GM23338 (cell line): ENCODE measurements around the gene VEGFB. TPM values are rescaled to one million over a fixed set of nuclear protein-coding genes. Genes with fewer than 3 reads are reported as not detected.

Experiments
- ATAC-seq: fragments of 200-7000 bp; cut with Tn5 transposase; 3 replicates; pipeline ENCODE4 v1.9.1; 2020
- DNase-seq: peaks from one replicate; pipeline ENCODE4 v3.0.0-alpha.2; 2015; ENCODE audit warnings: low spot score
- H2AFZ ChIP-seq: fragments of 200-600 bp; sonication (generic); 2 replicates; pipeline ENCODE4 v1.8.0; 2016; ENCODE audit warnings: antibody characterized with exemption, mild to moderate bottlenecking, moderate library complexity
- H3F3A ChIP-seq: fragments of 200-600 bp; sonication (generic); replicated peaks from 2 replicates; pipeline ENCODE4 v1.8.0; 2017; ENCODE audit warnings: antibody characterized with exemption, mixed run types, low read depth
- H3K27ac ChIP-seq: fragments of 200-600 bp; sonication (generic); 2 replicates; pipeline ENCODE4 v1.6.1; 2016; ENCODE audit warnings: low read depth
- H3K27me3 ChIP-seq: fragments of 200-600 bp; sonication (generic); 2 replicates; pipeline ENCODE4 v1.8.0; 2016; ENCODE audit warnings: mild to moderate bottlenecking, mixed run types, moderate library complexity; ENCODE audit not compliant: insufficient read depth
- H3K36me3 ChIP-seq: fragments of 200-600 bp; sonication (generic); 2 replicates; pipeline ENCODE4 v1.8.0; 2016; ENCODE audit warnings: mild to moderate bottlenecking; ENCODE audit not compliant: insufficient read depth
- H3K4me1 ChIP-seq: fragments of 200-600 bp; sonication (generic); 2 replicates; pipeline ENCODE4 v1.8.0; 2016; ENCODE audit warnings: mild to moderate bottlenecking, moderate library complexity; ENCODE audit not compliant: insufficient read depth
- H3K4me2 ChIP-seq: fragments of 200-600 bp; sonication (generic); 2 replicates; pipeline ENCODE4 v1.7.1; 2017; ENCODE audit warnings: mixed run types
- H3K4me3 ChIP-seq: fragments of 200-600 bp; sonication (generic); 2 replicates; pipeline ENCODE4 v1.6.1; 2016; ENCODE audit warnings: mixed run types
- H3K79me2 ChIP-seq: fragments of 200-600 bp; sonication (generic); replicated peaks from 2 replicates; pipeline ENCODE4 v1.8.0; 2017; ENCODE audit warnings: mild to moderate bottlenecking; ENCODE audit not compliant: insufficient read depth
- H3K9me2 ChIP-seq: fragments of 200-600 bp; sonication (generic); 2 replicates; pipeline ENCODE4 v1.8.0; 2017; ENCODE audit not compliant: insufficient read depth
- H4K20me1 ChIP-seq: fragments of 200-600 bp; sonication (generic); replicated peaks from 2 replicates; pipeline ENCODE4 v1.8.0; 2017; ENCODE audit warnings: mild to moderate bottlenecking; ENCODE audit not compliant: insufficient read depth
- H3K27ac Mint-ChIP-seq: 2 replicates; pipeline ENCODE4 v1.8.0; 2020; ENCODE audit warnings: inconsistent platforms, mild to moderate bottlenecking, moderate library complexity, mixed read lengths
- H3K27me3 Mint-ChIP-seq: 3 replicates; pipeline ENCODE4 v1.8.0; 2022; ENCODE audit warnings: low read depth, mild to moderate bottlenecking, moderate library complexity, mixed read lengths, inconsistent platforms; ENCODE audit not compliant: insufficient read depth, poor library complexity
- H3K36me3 Mint-ChIP-seq: 3 replicates; pipeline ENCODE4 v1.8.0; 2021; ENCODE audit warnings: low read depth, mild to moderate bottlenecking, inconsistent platforms, moderate library complexity, mixed read lengths
- H3K4me1 Mint-ChIP-seq: 3 replicates; pipeline ENCODE4 v1.8.0; 2020; ENCODE audit warnings: mild to moderate bottlenecking, inconsistent platforms, mixed read lengths
- H3K4me3 Mint-ChIP-seq: 3 replicates; pipeline ENCODE4 v1.8.0; 2021; ENCODE audit warnings: moderate library complexity, mild to moderate bottlenecking, inconsistent platforms, mixed read lengths
- H3K9me3 Mint-ChIP-seq: 3 replicates; pipeline ENCODE4 v1.8.0; 2020; ENCODE audit warnings: moderate library complexity, mild to moderate bottlenecking, inconsistent platforms, mixed read lengths
- CREB1 ChIP-seq: fragments of 250-450 bp; sonication (Bioruptor Pico); IDR thresholded peaks from 2 replicates; pipeline ENCODE4 v1.5.0; 2020; ENCODE audit warnings: low read depth, mild to moderate bottlenecking, moderate library complexity
- CTCF ChIP-seq, 2 experiments: fragments of 200-600 bp in 1 of 2; sonication (generic) in 1 of 2; conservative IDR thresholded peaks; 2 replicates each; pipeline versions ENCODE4 v1.5.1 to v1.6.1; 2016 to 2017; ENCODE audit warnings: antibody characterized with exemption in 2 of 2, low read depth in 2 of 2, mild to moderate bottlenecking in 2 of 2, moderate library complexity in 1 of 2
- EZH2 ChIP-seq: fragments of 200-600 bp; sonication (generic); IDR thresholded peaks from one replicate; pipeline ENCODE4 v1.8.0; 2017; ENCODE audit warnings: antibody characterized with exemption, mild to moderate bottlenecking, low read depth; ENCODE audit not compliant: unreplicated experiment
- EZH2phosphoT487 ChIP-seq: fragments of 200-600 bp; sonication (generic); IDR thresholded peaks from one replicate; pipeline ENCODE4 v1.8.1; 2018; ENCODE audit warnings: antibody characterized with exemption; ENCODE audit not compliant: unreplicated experiment
- JUNB ChIP-seq: IDR thresholded peaks from one replicate; pipeline ENCODE4 v1.6.1; 2016; ENCODE audit warnings: antibody characterized with exemption; ENCODE audit not compliant: unreplicated experiment
- NANOG ChIP-seq: IDR thresholded peaks from 2 replicates; pipeline ENCODE4 v1.6.1; 2016; ENCODE audit warnings: antibody characterized with exemption, borderline replicate concordance
- POLR2AphosphoS5 ChIP-seq: IDR thresholded peaks from 2 replicates; pipeline ENCODE4 v1.6.1; 2016; ENCODE audit warnings: antibody characterized with exemption, low read depth
- REST ChIP-seq: IDR thresholded peaks from one replicate; pipeline ENCODE4 v1.6.1; 2018; ENCODE audit warnings: antibody characterized with exemption; ENCODE audit not compliant: unreplicated experiment
- STAT1 ChIP-seq: IDR thresholded peaks from one replicate; pipeline ENCODE4 v1.6.1; 2016; ENCODE audit warnings: antibody characterized with exemption; ENCODE audit not compliant: unreplicated experiment
- ZNF331 ChIP-seq: fragments of 250-450 bp; sonication (Bioruptor Pico); IDR thresholded peaks from 2 replicates; pipeline ENCODE4 v1.5.0; 2020; ENCODE audit warnings: low read depth, mild to moderate bottlenecking, moderate library complexity
- polyA plus RNA-seq: library from polyadenylated mRNA; unstranded; fragments of >200 nt; fragmentation: Nextera tagmentation; extraction: Ambion mirVana; gene quantifications from 2 replicates; pipeline ENCODE4 v1.2.1, GENCODE V29; 2016
- total RNA-seq: library from RNA; depleted of rRNA; stranded (reverse); fragments of >200 nt; shearing (Covaris generic); gene quantifications from 2 replicates; pipeline ENCODE4 v1.2.3, GENCODE V29; 2014

Gene VEGFB
- total and polyA plus RNA-seq, 2 experiments from 2014 or later: 20.8 to 25.8 TPM

GRCh38 chr11:64268893-64269539 lies 34.6 kb downstream of the VEGFB start:
- Mint-ChIP-seq H3K27me3 (peaks cover 23% of the 10 kb centered on the region), H3K9me3 (peaks cover 3% of the 10 kb centered on the region; the same call in 2 of the 3 replicates), H3K27ac (peak overlapping the region; percentile 73), H3K4me3 (peak overlapping the region; percentile 94), H3K4me1 (peaks cover 23% of the 10 kb centered on the region), H3K36me3 (peaks cover 31% of the 10 kb centered on the region)
- Histone ChIP-seq H3K79me2 (no peaks in the 10 kb centered on the region), H3K27me3 (no peaks in the 10 kb centered on the region), H3K27ac (peak overlapping the region; percentile 81), H3K4me2 (peak overlapping the region; percentile 94), H2AFZ (no peak overlapping the region), H3K36me3 (no peaks in the 10 kb centered on the region), H3K9me2 (no peaks in the 10 kb centered on the region), H3K4me3 (peak overlapping the region; percentile 73), H3F3A (peaks cover 31% of the 10 kb centered on the region), H4K20me1 (no peaks in the 10 kb centered on the region), H3K4me1 (peaks cover 11% of the 10 kb centered on the region; the same call in 1 of the 2 replicates)
- DNase-seq (peak; percentile 53), ATAC-seq (peak; percentile 13)
- no peak for TF ChIP-seq JUNB
- no peak for TF ChIP-seq CREB1
- TF ChIP-seq NANOG: no peak
- 0 out of 4 replicates have a peak, but pooled peaks of 1 of the 2 experiments have one; percentile 6 for TF ChIP-seq CTCF (conservative IDR thresholded peaks at IDR 0.05; ENCODE audit: low read depth in 2 of 2)
- no peak for TF ChIP-seq ZNF331 (CRISPR knock-in tag)

GRCh38 chr11:64269540-64270220 lies 35.3 kb downstream of the VEGFB start:
- Histone ChIP-seq H3K4me2 (peak overlapping the region; percentile 97), H3K9me2 (no peaks in the 10 kb centered on the region), H4K20me1 (no peaks in the 10 kb centered on the region), H3F3A (peaks cover 29% of the 10 kb centered on the region), H3K4me1 (peaks cover 11% of the 10 kb centered on the region; the same call in 1 of the 2 replicates), H2AFZ (no peak overlapping the region), H3K36me3 (no peaks in the 10 kb centered on the region), H3K4me3 (peak overlapping the region; percentile 80), H3K27ac (peak overlapping the region; percentile 95), H3K27me3 (no peaks in the 10 kb centered on the region), H3K79me2 (no peaks in the 10 kb centered on the region)
- Mint-ChIP-seq H3K9me3 (peaks cover 3% of the 10 kb centered on the region; the same call in 2 of the 3 replicates), H3K36me3 (peaks cover 26% of the 10 kb centered on the region), H3K4me1 (peaks cover 24% of the 10 kb centered on the region), H3K27me3 (peaks cover 23% of the 10 kb centered on the region), H3K4me3 (peak overlapping the region; percentile 94), H3K27ac (peak overlapping the region; percentile 99)
- ATAC-seq: peak; percentile 81
- DNase-seq: peak; percentile 100
- TF ChIP-seq REST (no peak), EZH2 (no peak), POLR2AphosphoS5 (peak; percentile 81), ZNF331 (CRISPR knock-in tag) (no peak), CREB1 (peak; percentile 60; the same call in 1 of the 2 replicates), STAT1 (no peak), JUNB (no peak), EZH2phosphoT487 (no peak), NANOG (no peak)
